ENCODE data around the gene ENPP1.

- TF ChIP-seq CTCF (conservative IDR thresholded peaks at IDR 0.05; ENCODE audit: low read length) (peak; percentile 90), EZH2phosphoT487 (IDR thresholded peaks at IDR 0.05; ENCODE audit: borderline replicate concordance, low read depth, low read length) (no peak)
These were observed 117.2 kb downstream of the ENPP1 start for GRCh38 chr6:131924881-131925474.

Measured in OCI-LY7 (cell line).